Neural cell (in vitro differentiated cells): Measurements from ENCODE around the gene MLLT10. TPM values are rescaled to one million over a fixed set of nuclear protein-coding genes. Genes with fewer than 3 reads are reported as not detected.

Experiments
- H2AFZ ChIP-seq: fragments of 200-600, 300-800 bp; sonication (generic), shearing (Covaris generic); 2 replicates; pipeline ENCODE4 v1.6.0; 2014; ENCODE audit warnings: low read depth, mild to moderate bottlenecking, antibody characterized with exemption, low read length, moderate library complexity
- H3F3A ChIP-seq: fragments of 200-600 bp; shearing (Covaris generic); 2 replicates; pipeline ENCODE4 v1.6.1; 2016; ENCODE audit warnings: mild to moderate bottlenecking, moderate library complexity, mixed read lengths, antibody characterized with exemption, low read length; ENCODE audit not compliant: insufficient read depth, poor library complexity, severe bottlenecking
- H3K27ac ChIP-seq: fragments of 200-600, 300-800 bp; sonication (generic), shearing (Covaris generic); 2 replicates; pipeline ENCODE4 v1.5.1; 2014; ENCODE audit warnings: mild to moderate bottlenecking, low read length, moderate library complexity
- H3K27me3 ChIP-seq: fragments of 300-800, 200-600 bp; sonication (generic), shearing (Covaris generic); 2 replicates; pipeline ENCODE4 v1.6.0; 2014; ENCODE audit warnings: mild to moderate bottlenecking, low read depth, low read length, moderate library complexity; ENCODE audit not compliant: insufficient read depth
- H3K36me3 ChIP-seq: fragments of 300-800, 200-600 bp; sonication (generic), shearing (Covaris generic); 2 replicates; pipeline ENCODE4 v1.5.1; 2014; ENCODE audit warnings: mild to moderate bottlenecking, antibody characterized with exemption, low read length, moderate library complexity; ENCODE audit not compliant: insufficient read depth
- H3K4me2 ChIP-seq: fragments of 300-800, 200-600 bp; sonication (generic), shearing (Covaris generic); 2 replicates; pipeline ENCODE4 v1.6.0; 2014; ENCODE audit warnings: mild to moderate bottlenecking, low read length
- H3K4me3 ChIP-seq: fragments of 300-800, 200-600 bp; sonication (generic), shearing (Covaris generic); 2 replicates; pipeline ENCODE4 v1.5.1; 2014; ENCODE audit warnings: mild to moderate bottlenecking, low read length, moderate library complexity
- H3K79me2 ChIP-seq: fragments of 200-600 bp; shearing (Covaris generic); replicated peaks from 2 replicates; pipeline ENCODE4 v1.6.0; 2014; ENCODE audit warnings: mild to moderate bottlenecking, low read length, moderate library complexity; ENCODE audit not compliant: insufficient read depth
- H3K9ac ChIP-seq: fragments of 300-800, 200-600 bp; sonication (generic), shearing (Covaris generic); 2 replicates; pipeline ENCODE4 v1.6.1; 2016; ENCODE audit warnings: mild to moderate bottlenecking, low read length, mixed read lengths
- H3K9me2 ChIP-seq: fragments of 200-600 bp; shearing (Covaris generic); 2 replicates; pipeline ENCODE4 v1.6.1; 2016; ENCODE audit warnings: mild to moderate bottlenecking, low read length, mixed read lengths; ENCODE audit not compliant: insufficient read depth
- H3K9me3 ChIP-seq: fragments of 200-600, 300-800 bp; sonication (generic), shearing (Covaris generic); 2 replicates; pipeline ENCODE4 v1.6.1; 2016; ENCODE audit warnings: mild to moderate bottlenecking, mixed run types, low read length, moderate library complexity, mixed read lengths
- H4K20me1 ChIP-seq: fragments of 200-600 bp; shearing (Covaris generic); 2 replicates; pipeline ENCODE4 v1.6.1; 2016; ENCODE audit warnings: mild to moderate bottlenecking, mixed run types; ENCODE audit not compliant: insufficient read depth
- EP300 ChIP-seq: fragments of 450-650 bp; conservative IDR thresholded peaks from 2 replicates; pipeline ENCODE4 v1.6.1; 2014; ENCODE audit warnings: antibody characterized with exemption, mild to moderate bottlenecking, moderate library complexity; ENCODE audit not compliant: poor library complexity, severe bottlenecking
- EZH2 ChIP-seq: fragments of 200-600, 300-800 bp; shearing (Covaris generic), sonication (generic); IDR thresholded peaks from 2 replicates; pipeline ENCODE4 v1.6.1; 2014; ENCODE audit warnings: antibody characterized with exemption, low read length, borderline replicate concordance, mild to moderate bottlenecking; ENCODE audit not compliant: insufficient read depth, poor library complexity, severe bottlenecking
- MXI1 ChIP-seq: fragments of 450-650 bp; conservative IDR thresholded peaks from 2 replicates; pipeline ENCODE4 v1.6.1; 2014; ENCODE audit warnings: antibody characterized with exemption, mild to moderate bottlenecking; ENCODE audit not compliant: poor library complexity, severe bottlenecking
- POLR2AphosphoS5 ChIP-seq: IDR thresholded peaks from 2 replicates; pipeline ENCODE4 v1.6.1; 2012
- RAD21 ChIP-seq: fragments of 450-650 bp; conservative IDR thresholded peaks from 2 replicates; pipeline ENCODE4 v1.6.1; 2014; ENCODE audit warnings: antibody characterized with exemption, mild to moderate bottlenecking, moderate library complexity
- SMC3 ChIP-seq: fragments of 450-650 bp; conservative IDR thresholded peaks from 2 replicates; pipeline ENCODE4 v1.6.1; 2014; ENCODE audit warnings: antibody characterized with exemption, mild to moderate bottlenecking, moderate library complexity; ENCODE audit not compliant: poor library complexity
- TAF1 ChIP-seq: IDR thresholded peaks from 2 replicates; pipeline ENCODE4 v1.6.1; 2012; ENCODE audit warnings: low read depth
- polyA plus RNA-seq: library from polyadenylated mRNA; depleted of rRNA; stranded (reverse); fragments of >200 nt; gene quantifications from 2 replicates; pipeline ENCODE4 v1.2.3, GENCODE V29; 2014
- TF ChIP-seq, protein P1 (sequence below): IDR thresholded peaks from 2 replicates; pipeline ENCODE4 v1.6.1; 2012; ENCODE audit warnings: borderline replicate concordance
- TF ChIP-seq, protein P2 (sequence below): fragments of 450-650 bp; IDR thresholded peaks from 2 replicates; pipeline ENCODE4 v1.5.1; 2014; ENCODE audit warnings: antibody characterized with exemption, mild to moderate bottlenecking, moderate library complexity; ENCODE audit not compliant: poor library complexity, severe bottlenecking

MLLT10 gene
- polyA plus RNA-seq, 1 donor from 2014 or later = 31.0 TPM

DNA sequence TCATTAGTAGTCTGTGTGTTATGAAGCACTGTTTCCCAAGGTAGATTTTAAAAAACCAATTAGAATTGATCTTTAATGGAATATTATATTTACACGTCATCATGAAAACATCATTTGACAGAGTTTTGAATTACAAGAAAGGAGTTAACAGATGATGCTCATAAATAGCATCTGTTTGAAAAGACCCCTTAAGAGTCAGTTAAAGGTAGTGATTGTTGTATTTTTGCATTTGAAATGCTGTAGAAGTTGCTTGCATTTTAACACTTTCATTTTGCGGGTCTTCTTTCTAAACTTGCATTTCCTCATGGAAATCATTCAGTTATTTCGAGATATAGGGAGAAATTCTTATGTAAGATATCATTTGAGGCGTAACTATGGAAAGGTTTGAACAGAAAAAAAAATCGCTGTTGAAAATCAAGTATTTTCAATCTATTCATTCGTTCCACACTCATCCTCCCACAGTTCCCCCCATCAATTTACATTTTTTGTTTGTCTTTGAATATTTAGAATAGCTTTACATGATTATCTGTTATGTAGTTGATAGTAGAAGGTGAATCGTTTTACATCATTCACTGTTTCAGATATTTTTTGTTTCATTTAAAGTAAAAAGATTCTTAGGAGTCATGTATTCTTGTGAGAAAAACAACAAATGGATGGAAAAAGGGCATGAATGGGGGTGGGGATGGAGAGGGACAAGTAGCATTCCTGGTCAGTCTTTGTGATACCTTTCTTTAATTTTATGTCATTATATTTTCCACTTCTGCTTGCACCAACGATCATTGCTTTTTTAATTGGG lies 5.6 kb upstream of the MLLT10 start:
- peak; percentile 4 for TF ChIP-seq POLR2AphosphoS5
- TF ChIP-seq, protein P1, sequence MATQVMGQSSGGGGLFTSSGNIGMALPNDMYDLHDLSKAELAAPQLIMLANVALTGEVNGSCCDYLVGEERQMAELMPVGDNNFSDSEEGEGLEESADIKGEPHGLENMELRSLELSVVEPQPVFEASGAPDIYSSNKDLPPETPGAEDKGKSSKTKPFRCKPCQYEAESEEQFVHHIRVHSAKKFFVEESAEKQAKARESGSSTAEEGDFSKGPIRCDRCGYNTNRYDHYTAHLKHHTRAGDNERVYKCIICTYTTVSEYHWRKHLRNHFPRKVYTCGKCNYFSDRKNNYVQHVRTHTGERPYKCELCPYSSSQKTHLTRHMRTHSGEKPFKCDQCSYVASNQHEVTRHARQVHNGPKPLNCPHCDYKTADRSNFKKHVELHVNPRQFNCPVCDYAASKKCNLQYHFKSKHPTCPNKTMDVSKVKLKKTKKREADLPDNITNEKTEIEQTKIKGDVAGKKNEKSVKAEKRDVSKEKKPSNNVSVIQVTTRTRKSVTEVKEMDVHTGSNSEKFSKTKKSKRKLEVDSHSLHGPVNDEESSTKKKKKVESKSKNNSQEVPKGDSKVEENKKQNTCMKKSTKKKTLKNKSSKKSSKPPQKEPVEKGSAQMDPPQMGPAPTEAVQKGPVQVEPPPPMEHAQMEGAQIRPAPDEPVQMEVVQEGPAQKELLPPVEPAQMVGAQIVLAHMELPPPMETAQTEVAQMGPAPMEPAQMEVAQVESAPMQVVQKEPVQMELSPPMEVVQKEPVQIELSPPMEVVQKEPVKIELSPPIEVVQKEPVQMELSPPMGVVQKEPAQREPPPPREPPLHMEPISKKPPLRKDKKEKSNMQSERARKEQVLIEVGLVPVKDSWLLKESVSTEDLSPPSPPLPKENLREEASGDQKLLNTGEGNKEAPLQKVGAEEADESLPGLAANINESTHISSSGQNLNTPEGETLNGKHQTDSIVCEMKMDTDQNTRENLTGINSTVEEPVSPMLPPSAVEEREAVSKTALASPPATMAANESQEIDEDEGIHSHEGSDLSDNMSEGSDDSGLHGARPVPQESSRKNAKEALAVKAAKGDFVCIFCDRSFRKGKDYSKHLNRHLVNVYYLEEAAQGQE = no peak
- Histone ChIP-seq H3K27ac (no peak overlapping the region), H3K36me3 (no peaks in the 10 kb centered on the region), H2AFZ (no peak overlapping the region), H3K4me2 (no peak overlapping the region), H3K4me3 (peak overlapping the region; percentile 65), H3K9me2 (no peaks in the 10 kb centered on the region), H3K9ac (peak overlapping the region; percentile 71), H3K79me2 (peaks cover 74% of the 10 kb centered on the region), H4K20me1 (no peaks in the 10 kb centered on the region), H3K27me3 (peaks cover 21% of the 10 kb centered on the region), H3K9me3 (no peaks in the 10 kb centered on the region), H3F3A (peaks cover 7% of the 10 kb centered on the region)

DNA sequence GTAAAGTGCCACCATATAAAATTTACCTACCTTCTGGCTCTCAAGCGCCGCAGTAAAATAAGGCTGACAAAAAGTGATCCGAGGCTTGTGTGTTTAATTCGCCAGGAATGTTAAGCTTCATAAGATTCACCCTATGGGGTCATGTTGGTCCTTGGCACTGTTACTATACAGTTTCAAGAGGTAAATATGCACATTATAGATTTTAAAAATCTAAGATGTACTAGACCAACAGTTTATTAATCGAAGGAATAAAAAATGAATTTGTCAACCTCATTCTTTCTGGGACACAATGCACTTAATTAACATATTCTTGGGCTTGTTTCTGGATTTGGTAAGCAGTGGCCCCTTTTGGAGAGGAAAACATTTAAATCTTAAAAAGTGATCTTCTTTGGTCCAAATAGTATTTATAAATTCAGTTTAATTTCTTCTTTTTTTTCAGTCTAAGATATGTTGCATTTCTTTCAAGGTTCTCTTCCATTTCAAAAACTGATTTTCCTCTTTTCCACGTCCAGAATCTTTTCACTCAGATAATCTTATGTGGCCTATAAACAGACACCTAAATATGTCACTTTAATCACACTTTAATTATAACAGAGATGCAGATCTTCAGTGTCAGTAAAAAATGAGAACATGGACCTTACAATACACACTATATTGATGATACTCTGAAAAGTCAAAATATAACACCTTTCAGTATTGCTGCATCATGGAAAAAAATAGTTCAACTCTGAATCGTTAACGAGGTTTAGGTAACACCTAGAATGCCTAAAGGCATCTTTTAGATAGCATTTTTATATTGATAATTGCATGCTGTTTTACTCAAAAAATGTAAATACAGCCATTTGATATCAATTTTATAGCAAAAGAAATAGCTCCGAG lies 4.8 kb upstream of the MLLT10 start:
- H3K27me3 ChIP-seq = peaks cover 21% of the 10 kb centered on the region
- TF ChIP-seq POLR2AphosphoS5 (peak; percentile 34), RAD21 (no peak)
- peaks cover 66% of the 10 kb centered on the region for H3K79me2 ChIP-seq
- H3K4me2 ChIP-seq = no peak overlapping the region
- H3K27ac ChIP-seq = no peak overlapping the region
- H3K9me3 ChIP-seq = no peaks in the 10 kb centered on the region
- H2AFZ ChIP-seq = no peak overlapping the region
- H3K4me3 ChIP-seq = no peak overlapping the region
- H4K20me1 ChIP-seq = no peaks in the 10 kb centered on the region
- H3K9me2 ChIP-seq = no peaks in the 10 kb centered on the region
- H3K36me3 ChIP-seq = no peaks in the 10 kb centered on the region
- H3K9ac ChIP-seq = no peak overlapping the region
- peaks cover 8% of the 10 kb centered on the region for H3F3A ChIP-seq

DNA sequence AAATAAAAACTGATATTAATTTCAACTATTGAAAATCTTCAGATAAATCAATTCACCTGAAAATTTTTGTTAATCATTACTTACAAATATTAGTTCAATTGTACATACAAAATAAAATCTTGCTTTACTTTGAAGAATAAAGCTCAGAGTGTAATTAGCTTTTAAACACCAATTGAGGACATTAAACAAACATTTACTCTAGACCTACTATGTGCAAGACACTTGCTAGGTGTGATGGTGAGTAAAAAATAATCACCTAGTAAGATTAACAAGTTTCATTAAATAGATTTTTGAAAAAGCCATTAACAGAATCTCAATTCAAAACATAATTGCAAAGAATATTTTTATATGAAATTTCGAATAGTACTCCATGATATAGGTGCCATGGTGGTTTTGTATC lies 3.9 kb upstream of the MLLT10 start:
- H3F3A ChIP-seq = peaks cover 8% of the 10 kb centered on the region
- no peaks in the 10 kb centered on the region for H3K36me3 ChIP-seq
- H4K20me1 ChIP-seq = no peaks in the 10 kb centered on the region
- H3K9me2 ChIP-seq = no peaks in the 10 kb centered on the region
- no peak overlapping the region for H3K4me3 ChIP-seq
- no peaks in the 10 kb centered on the region for H3K9me3 ChIP-seq
- no peak overlapping the region for H2AFZ ChIP-seq
- TF ChIP-seq, protein P2, sequence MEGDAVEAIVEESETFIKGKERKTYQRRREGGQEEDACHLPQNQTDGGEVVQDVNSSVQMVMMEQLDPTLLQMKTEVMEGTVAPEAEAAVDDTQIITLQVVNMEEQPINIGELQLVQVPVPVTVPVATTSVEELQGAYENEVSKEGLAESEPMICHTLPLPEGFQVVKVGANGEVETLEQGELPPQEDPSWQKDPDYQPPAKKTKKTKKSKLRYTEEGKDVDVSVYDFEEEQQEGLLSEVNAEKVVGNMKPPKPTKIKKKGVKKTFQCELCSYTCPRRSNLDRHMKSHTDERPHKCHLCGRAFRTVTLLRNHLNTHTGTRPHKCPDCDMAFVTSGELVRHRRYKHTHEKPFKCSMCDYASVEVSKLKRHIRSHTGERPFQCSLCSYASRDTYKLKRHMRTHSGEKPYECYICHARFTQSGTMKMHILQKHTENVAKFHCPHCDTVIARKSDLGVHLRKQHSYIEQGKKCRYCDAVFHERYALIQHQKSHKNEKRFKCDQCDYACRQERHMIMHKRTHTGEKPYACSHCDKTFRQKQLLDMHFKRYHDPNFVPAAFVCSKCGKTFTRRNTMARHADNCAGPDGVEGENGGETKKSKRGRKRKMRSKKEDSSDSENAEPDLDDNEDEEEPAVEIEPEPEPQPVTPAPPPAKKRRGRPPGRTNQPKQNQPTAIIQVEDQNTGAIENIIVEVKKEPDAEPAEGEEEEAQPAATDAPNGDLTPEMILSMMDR = no peak
- no peak for TF ChIP-seq EP300
- no peak for TF ChIP-seq TAF1
- TF ChIP-seq SMC3 = no peak
- TF ChIP-seq RAD21 = no peak
- TF ChIP-seq POLR2AphosphoS5 = no peak
- no peak for TF ChIP-seq EZH2
- TF ChIP-seq MXI1 = no peak
- TF ChIP-seq, protein P1 = no peak
- peaks cover 66% of the 10 kb centered on the region for H3K79me2 ChIP-seq
- H3K27ac ChIP-seq = no peak overlapping the region
- H3K4me2 ChIP-seq = no peak overlapping the region
- peaks cover 21% of the 10 kb centered on the region for H3K27me3 ChIP-seq
- no peak overlapping the region for H3K9ac ChIP-seq
